Measurements from ENCODE around the gene CARTPT. TPM values are rescaled to one million over a fixed set of nuclear protein-coding genes. Genes with fewer than 3 reads are reported as not detected.

Gene CARTPT
- total RNA-seq, 1 donor from 2014 or later: not detected

GRCh38 chr5:71699233-71699632 is 19.8 kb upstream of the CARTPT start:
- Mint-ChIP-seq H3K27ac (ENCODE audit: unreplicated experiment) (no peak overlapping the region), H3K36me3 (ENCODE audit: unreplicated experiment) (no peaks in the 10 kb centered on the region), H3K27me3 (ENCODE audit: unreplicated experiment) (no peaks in the 10 kb centered on the region), H3K9me3 (ENCODE audit: unreplicated experiment) (peaks cover 1% of the 10 kb centered on the region), H3K4me3 (ENCODE audit: unreplicated experiment) (no peak overlapping the region), H3K4me1 (ENCODE audit: low read depth, unreplicated experiment) (peaks cover 5% of the 10 kb centered on the region)
- no peak for DNase-seq
- TF ChIP-seq CTCF (IDR thresholded peaks at IDR 0.05; ENCODE audit: partially characterized antibody, unreplicated experiment): no peak

- Mint-ChIP-seq H3K4me1 (ENCODE audit: low read depth, unreplicated experiment) (peaks cover 3% of the 10 kb centered on the region), H3K9me3 (ENCODE audit: unreplicated experiment) (peaks cover 1% of the 10 kb centered on the region)
Observed at GRCh38 chr5:71699751-71700150, 19.3 kb upstream of the CARTPT start.

GRCh38 chr5:71700803-71701202 is 18.3 kb upstream of the CARTPT start:
- DNase-seq: no peak
- H3K9me3 Mint-ChIP-seq (ENCODE audit: unreplicated experiment): peaks cover 1% of the 10 kb centered on the region
- peaks cover 3% of the 10 kb centered on the region for H3K4me1 Mint-ChIP-seq (ENCODE audit: low read depth, unreplicated experiment)
- H3K36me3 Mint-ChIP-seq (ENCODE audit: unreplicated experiment): no peaks in the 10 kb centered on the region
- H3K27me3 Mint-ChIP-seq (ENCODE audit: unreplicated experiment): no peaks in the 10 kb centered on the region
- no peak overlapping the region for H3K4me3 Mint-ChIP-seq (ENCODE audit: unreplicated experiment)
- no peak for TF ChIP-seq CTCF (IDR thresholded peaks at IDR 0.05; ENCODE audit: partially characterized antibody, unreplicated experiment)
- no peak overlapping the region for H3K27ac Mint-ChIP-seq (ENCODE audit: unreplicated experiment)

More at GRCh38 chr5:71699751-71700150, 19.3 kb upstream of the CARTPT start:
- Mint-ChIP-seq H3K27me3 (ENCODE audit: unreplicated experiment) (no peaks in the 10 kb centered on the region), H3K36me3 (ENCODE audit: unreplicated experiment) (no peaks in the 10 kb centered on the region), H3K27ac (ENCODE audit: unreplicated experiment) (no peak overlapping the region), H3K4me3 (ENCODE audit: unreplicated experiment) (no peak overlapping the region)
- TF ChIP-seq CTCF (IDR thresholded peaks at IDR 0.05; ENCODE audit: partially characterized antibody, unreplicated experiment): no peak
- DNase-seq: no peak

GRCh38 chr5:71701407-71701806 is 17.7 kb upstream of the CARTPT start:
- no peak overlapping the region for H3K27ac Mint-ChIP-seq (ENCODE audit: unreplicated experiment)
- H3K36me3 Mint-ChIP-seq (ENCODE audit: unreplicated experiment): no peaks in the 10 kb centered on the region
- no peak for DNase-seq
- no peak for TF ChIP-seq CTCF (IDR thresholded peaks at IDR 0.05; ENCODE audit: partially characterized antibody, unreplicated experiment)
- H3K27me3 Mint-ChIP-seq (ENCODE audit: unreplicated experiment): no peaks in the 10 kb centered on the region
- peaks cover 3% of the 10 kb centered on the region for H3K4me1 Mint-ChIP-seq (ENCODE audit: low read depth, unreplicated experiment)
- H3K9me3 Mint-ChIP-seq (ENCODE audit: unreplicated experiment): peaks cover 1% of the 10 kb centered on the region
- H3K4me3 Mint-ChIP-seq (ENCODE audit: unreplicated experiment): no peak overlapping the region

- no peak overlapping the region for H3K4me3 Mint-ChIP-seq (ENCODE audit: unreplicated experiment)
- peaks cover 3% of the 10 kb centered on the region for H3K4me1 Mint-ChIP-seq (ENCODE audit: low read depth, unreplicated experiment)
- H3K27ac Mint-ChIP-seq (ENCODE audit: unreplicated experiment): no peak overlapping the region
- TF ChIP-seq CTCF (IDR thresholded peaks at IDR 0.05; ENCODE audit: partially characterized antibody, unreplicated experiment): no peak
- no peaks in the 10 kb centered on the region for H3K27me3 Mint-ChIP-seq (ENCODE audit: unreplicated experiment)
- DNase-seq: no peak
- H3K9me3 Mint-ChIP-seq (ENCODE audit: unreplicated experiment): peaks cover 1% of the 10 kb centered on the region
- H3K36me3 Mint-ChIP-seq (ENCODE audit: unreplicated experiment): no peaks in the 10 kb centered on the region
Observed at GRCh38 chr5:71703941-71704340, 15.1 kb upstream of the CARTPT start.

Measured in glutamatergic neuron (in vitro differentiated cells).